ENCODE data around the gene AJM1. TPM values are rescaled to one million over a fixed set of nuclear protein-coding genes. Genes with fewer than 3 reads are reported as not detected.

Gene AJM1
- total RNA-seq, 1 experiment from 2014 or later = 3.6 TPM

DNA sequence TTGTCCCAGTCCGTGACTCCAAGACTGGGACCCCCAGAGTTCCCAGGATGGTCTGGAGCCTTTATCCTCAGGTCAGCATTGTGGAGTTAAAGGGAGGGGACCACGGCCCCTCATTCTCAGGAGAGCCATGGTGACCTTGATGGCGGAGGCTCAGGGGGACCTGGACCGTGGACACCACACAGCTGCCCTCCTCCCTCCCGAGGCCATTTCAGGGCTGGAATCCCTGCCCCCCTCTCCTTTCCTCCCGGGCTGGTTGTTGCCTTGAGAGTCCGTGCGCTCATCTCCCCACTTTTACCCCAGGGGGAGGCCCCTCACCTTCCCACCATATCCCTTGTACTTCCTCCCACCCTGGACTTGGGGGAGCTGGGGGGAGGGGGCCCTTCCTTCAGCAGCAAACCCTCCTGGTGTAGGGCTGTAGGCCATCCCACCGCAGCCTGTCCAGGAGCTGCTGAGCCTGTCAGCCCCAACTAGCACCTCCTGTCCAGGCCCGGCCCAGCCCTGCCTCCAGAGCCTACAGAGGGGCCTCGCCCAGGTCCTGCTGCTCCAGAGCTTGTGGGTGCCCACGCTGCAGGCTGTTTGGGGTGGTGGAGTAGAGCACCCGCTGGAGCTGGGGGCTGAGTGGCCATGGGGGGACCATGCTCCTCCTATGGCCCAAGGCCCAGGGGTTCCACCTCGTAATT, 14.3 kb upstream of the AJM1 start:
- Mint-ChIP-seq H3K27ac (ENCODE audit: unreplicated experiment) (no peak overlapping the region), H3K27me3 (ENCODE audit: insufficient read depth, unreplicated experiment) (no peaks in the 10 kb centered on the region), H3K36me3 (ENCODE audit: insufficient read depth, unreplicated experiment) (peaks cover 78% of the 10 kb centered on the region), H3K4me1 (ENCODE audit: low read depth, unreplicated experiment) (no peaks in the 10 kb centered on the region), H3K9me3 (ENCODE audit: unreplicated experiment) (no peaks in the 10 kb centered on the region), H3K4me3 (ENCODE audit: unreplicated experiment) (no peak overlapping the region)
- Histone ChIP-seq H3K36me3 (ENCODE audit: control insufficient read depth, insufficient read depth, low read length) (peaks cover 5% of the 10 kb centered on the region), H3K4me3 (ENCODE audit: low read depth, low read length) (no peak overlapping the region), H3K4me1 (no peaks in the 10 kb centered on the region), H3K9me3 (no peaks in the 10 kb centered on the region), H3K27me3 (replicated peaks; ENCODE audit: control insufficient read depth, insufficient read depth, low read length) (no peaks in the 10 kb centered on the region)
- BruUV-seq (replicated peaks) = no TSS peak
- intact Hi-C loops (cut with micrococcal nuclease; ENCODE audit: unreplicated experiment) = no loop called here
- ChIA-PET POLR2A (no interaction called here), CTCF (no interaction called here)
- TF ChIP-seq, protein P1, sequence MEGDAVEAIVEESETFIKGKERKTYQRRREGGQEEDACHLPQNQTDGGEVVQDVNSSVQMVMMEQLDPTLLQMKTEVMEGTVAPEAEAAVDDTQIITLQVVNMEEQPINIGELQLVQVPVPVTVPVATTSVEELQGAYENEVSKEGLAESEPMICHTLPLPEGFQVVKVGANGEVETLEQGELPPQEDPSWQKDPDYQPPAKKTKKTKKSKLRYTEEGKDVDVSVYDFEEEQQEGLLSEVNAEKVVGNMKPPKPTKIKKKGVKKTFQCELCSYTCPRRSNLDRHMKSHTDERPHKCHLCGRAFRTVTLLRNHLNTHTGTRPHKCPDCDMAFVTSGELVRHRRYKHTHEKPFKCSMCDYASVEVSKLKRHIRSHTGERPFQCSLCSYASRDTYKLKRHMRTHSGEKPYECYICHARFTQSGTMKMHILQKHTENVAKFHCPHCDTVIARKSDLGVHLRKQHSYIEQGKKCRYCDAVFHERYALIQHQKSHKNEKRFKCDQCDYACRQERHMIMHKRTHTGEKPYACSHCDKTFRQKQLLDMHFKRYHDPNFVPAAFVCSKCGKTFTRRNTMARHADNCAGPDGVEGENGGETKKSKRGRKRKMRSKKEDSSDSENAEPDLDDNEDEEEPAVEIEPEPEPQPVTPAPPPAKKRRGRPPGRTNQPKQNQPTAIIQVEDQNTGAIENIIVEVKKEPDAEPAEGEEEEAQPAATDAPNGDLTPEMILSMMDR (IDR thresholded peaks at IDR 0.05; ENCODE audit: insufficient read depth in 1 of 2, low read depth in 1 of 2, low read length in 1 of 2, severe bottlenecking in 1 of 2, unreplicated experiment in 1 of 2) = no peak
- no peak for DNase-seq

DNA sequence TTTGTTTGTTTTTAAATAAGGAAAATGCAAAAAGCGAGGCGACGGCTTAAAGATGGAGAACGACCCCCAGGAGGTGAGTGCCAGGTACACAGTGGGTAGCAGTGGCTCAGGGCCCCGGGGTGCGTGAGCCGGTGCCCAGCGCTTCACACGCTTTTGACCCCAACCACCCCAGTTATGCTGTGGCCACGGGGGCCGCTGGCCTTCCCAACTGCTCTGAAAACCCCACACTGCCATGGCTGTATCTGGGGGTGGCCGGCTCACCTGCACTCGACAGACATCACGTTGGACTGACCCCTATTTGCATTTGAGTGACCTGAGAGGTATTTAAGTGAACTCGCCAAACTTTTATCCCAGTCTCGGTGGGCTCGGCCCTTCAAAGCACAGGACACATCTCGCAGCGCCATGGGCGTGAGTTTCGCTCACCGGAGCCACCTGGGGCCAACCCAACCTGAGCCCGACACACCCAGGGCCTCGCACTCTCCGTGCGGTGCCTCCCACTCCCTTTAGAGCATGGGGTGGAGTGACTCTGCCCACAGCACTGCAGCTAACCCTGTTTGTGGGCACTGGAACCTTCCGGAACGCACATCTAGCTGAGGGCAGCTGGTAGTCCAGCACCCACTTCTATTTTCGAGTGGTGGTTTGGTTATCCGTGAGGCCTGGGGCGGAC, 13.7 kb upstream of the AJM1 start:
- H3K4me1 Mint-ChIP-seq (ENCODE audit: low read depth, unreplicated experiment) = no peaks in the 10 kb centered on the region
- Histone ChIP-seq H3K4me1 (no peaks in the 10 kb centered on the region), H3K9me3 (no peaks in the 10 kb centered on the region), H3K4me3 (ENCODE audit: low read depth, low read length) (no peak overlapping the region), H3K27me3 (replicated peaks; ENCODE audit: control insufficient read depth, insufficient read depth, low read length) (no peaks in the 10 kb centered on the region), H3K36me3 (ENCODE audit: control insufficient read depth, insufficient read depth, low read length) (peaks cover 5% of the 10 kb centered on the region)
- DNase-seq = no peak
- ChIA-PET CTCF (interaction anchor here (1.3 kb wide), 1 partner anchor 13 kb away, joined by 5 read pairs; no protein-coding TSS in a partner anchor), POLR2A (no interaction called here)
- intact Hi-C loops (cut with micrococcal nuclease; ENCODE audit: unreplicated experiment) = no loop called here
- H3K36me3 Mint-ChIP-seq (ENCODE audit: insufficient read depth, unreplicated experiment) = peaks cover 73% of the 10 kb centered on the region
- H3K27me3 Mint-ChIP-seq (ENCODE audit: insufficient read depth, unreplicated experiment) = no peaks in the 10 kb centered on the region
- H3K4me3 Mint-ChIP-seq (ENCODE audit: unreplicated experiment) = no peak overlapping the region
- no peaks in the 10 kb centered on the region for H3K9me3 Mint-ChIP-seq (ENCODE audit: unreplicated experiment)
- TF ChIP-seq, protein P1 (IDR thresholded peaks at IDR 0.05; ENCODE audit: insufficient read depth in 1 of 2, low read depth in 1 of 2, low read length in 1 of 2, severe bottlenecking in 1 of 2, unreplicated experiment in 1 of 2) = no peak
- no peak overlapping the region for H3K27ac Mint-ChIP-seq (ENCODE audit: unreplicated experiment)
- BruUV-seq (replicated peaks) = no TSS peak

- intact Hi-C loops (cut with micrococcal nuclease; ENCODE audit: unreplicated experiment) = no loop called here
- H3K4me3 ChIP-seq (ENCODE audit: low read depth, low read length) = no peak overlapping the region
- H3K36me3 Mint-ChIP-seq (ENCODE audit: insufficient read depth, unreplicated experiment) = peaks cover 73% of the 10 kb centered on the region
- H3K4me1 ChIP-seq = no peaks in the 10 kb centered on the region
- no peak overlapping the region for H3K4me3 Mint-ChIP-seq (ENCODE audit: unreplicated experiment)
- no peaks in the 10 kb centered on the region for H3K27me3 ChIP-seq (replicated peaks; ENCODE audit: control insufficient read depth, insufficient read depth, low read length)
- no peak overlapping the region for H3K27ac Mint-ChIP-seq (ENCODE audit: unreplicated experiment)
- no peaks in the 10 kb centered on the region for H3K9me3 ChIP-seq
- no peak for DNase-seq
- peaks cover 6% of the 10 kb centered on the region for H3K36me3 ChIP-seq (ENCODE audit: control insufficient read depth, insufficient read depth, low read length)
- H3K9me3 Mint-ChIP-seq (ENCODE audit: unreplicated experiment) = no peaks in the 10 kb centered on the region
- H3K4me1 Mint-ChIP-seq (ENCODE audit: low read depth, unreplicated experiment) = no peaks in the 10 kb centered on the region
- H3K27me3 Mint-ChIP-seq (ENCODE audit: insufficient read depth, unreplicated experiment) = no peaks in the 10 kb centered on the region
- no TSS peak for BruUV-seq (replicated peaks)
- CTCF ChIA-PET = interaction anchor here (1.3 kb wide), 1 partner anchor 12 kb away, joined by 5 read pairs; no protein-coding TSS in a partner anchor
- POLR2A ChIA-PET = no interaction called here
- TF ChIP-seq, protein P1 (IDR thresholded peaks at IDR 0.05; ENCODE audit: insufficient read depth in 1 of 2, low read depth in 1 of 2, low read length in 1 of 2, severe bottlenecking in 1 of 2, unreplicated experiment in 1 of 2) = no peak
Measured at GRCh38 chr9:136829412-136829811, 12.9 kb upstream of the AJM1 start.
